ENCODE results near the gene MATCAP1. TPM values are rescaled to one million over a fixed set of nuclear protein-coding genes. Genes with fewer than 3 reads are reported as not detected.
A peak's percentile ranks its signal among the peaks of the same experiment; 100 is the strongest.

The MATCAP1 gene
- total RNA-seq, 1 donor from 2014 or later: 29.0 TPM

- Histone ChIP-seq H3K4me1 (peaks cover 31% of the 10 kb centered on the region), H3K9me3 (no peaks in the 10 kb centered on the region), H3K36me3 (peaks cover 53% of the 10 kb centered on the region), H3K27me3 (ENCODE audit: low read depth) (no peaks in the 10 kb centered on the region), H3K4me3 (peak overlapping the region; percentile 89), H3K27ac (no peak overlapping the region)
- no peak for DNase-seq
- TF ChIP-seq CTCF (IDR thresholded peaks at IDR 0.05): no peak
- intact Hi-C loops (cut with DNase I): no loop called here
- no peak for ATAC-seq
Measured at GRCh38 chr16:67228034-67228785, 44.4 kb upstream of the MATCAP1 start.

GRCh38 chr16:67227567-67227921 lies 43.8 kb upstream of the MATCAP1 start:
- Histone ChIP-seq H3K36me3 (peaks cover 46% of the 10 kb centered on the region), H3K9me3 (no peaks in the 10 kb centered on the region), H3K4me3 (peak overlapping the region; percentile 89), H3K4me1 (peaks cover 31% of the 10 kb centered on the region), H3K27me3 (ENCODE audit: low read depth) (no peaks in the 10 kb centered on the region), H3K27ac (peak overlapping the region; percentile 79)
- ATAC-seq: no peak
- no peak for TF ChIP-seq CTCF (IDR thresholded peaks at IDR 0.05)
- intact Hi-C loops (cut with DNase I): no loop called here
- DNase-seq: no peak

- ATAC-seq: peak; percentile 97 to 98
- intact Hi-C loops (cut with DNase I): no loop called here
Measured at GRCh38 chr16:67226804-67227566, 43.2 kb upstream of the MATCAP1 start, which contains the start of gene TMEM208. TMEM208 (plus strand) TSS chr16:67227130; CDS start chr16:67227219, 89 bp downstream.

GRCh38 chr16:67226295-67226803 lies 42.6 kb upstream of the MATCAP1 start:
- intact Hi-C loops (cut with DNase I): no loop called here
- peaks cover 34% of the 10 kb centered on the region for H3K36me3 ChIP-seq
- peak overlapping the region; percentile 89 for H3K4me3 ChIP-seq
- ATAC-seq (no peak), DNase-seq (no peak)
- peaks cover 31% of the 10 kb centered on the region for H3K4me1 ChIP-seq
- H3K27me3 ChIP-seq (ENCODE audit: low read depth): no peaks in the 10 kb centered on the region
- H3K9me3 ChIP-seq: no peaks in the 10 kb centered on the region
- H3K27ac ChIP-seq: peak overlapping the region; percentile 79
- no peak for TF ChIP-seq CTCF (IDR thresholded peaks at IDR 0.05)

More at GRCh38 chr16:67226804-67227566, 43.2 kb upstream of the MATCAP1 start, which contains the start of gene TMEM208:
- Histone ChIP-seq H3K4me3 (peak within 1 kb of the TSS; percentile 89), H3K27me3 (ENCODE audit: low read depth) (no peaks in the 10 kb centered on the region), H3K9me3 (no peaks in the 10 kb centered on the region), H3K4me1 (peaks cover 31% of the 10 kb centered on the region), H3K27ac (peak within 1 kb of the TSS; percentile 79), H3K36me3 (peaks cover 41% of the 10 kb centered on the region)
- peak; percentile 97 for DNase-seq
- TF ChIP-seq CTCF (IDR thresholded peaks at IDR 0.05): peak; percentile 34

- Histone ChIP-seq H3K4me3 (no peak overlapping the region), H3K4me1 (peaks cover 31% of the 10 kb centered on the region), H3K36me3 (peaks cover 11% of the 10 kb centered on the region), H3K9me3 (no peaks in the 10 kb centered on the region), H3K27me3 (ENCODE audit: low read depth) (no peaks in the 10 kb centered on the region), H3K27ac (peak overlapping the region; percentile 14)
- intact Hi-C loops (cut with DNase I): no loop called here
- TF ChIP-seq CTCF (IDR thresholded peaks at IDR 0.05): no peak
- no peak for DNase-seq
- no peak for ATAC-seq
Measured at GRCh38 chr16:67223992-67224391, 40.2 kb upstream of the MATCAP1 start.
